ENCODE results near the gene MEI1.
"Not testable (repeated sequence)": the region's sequence is repeated elsewhere in the genome, so short reads cannot be mapped to it uniquely, and the experiment has no call there.

The MEI1 gene

DNA sequence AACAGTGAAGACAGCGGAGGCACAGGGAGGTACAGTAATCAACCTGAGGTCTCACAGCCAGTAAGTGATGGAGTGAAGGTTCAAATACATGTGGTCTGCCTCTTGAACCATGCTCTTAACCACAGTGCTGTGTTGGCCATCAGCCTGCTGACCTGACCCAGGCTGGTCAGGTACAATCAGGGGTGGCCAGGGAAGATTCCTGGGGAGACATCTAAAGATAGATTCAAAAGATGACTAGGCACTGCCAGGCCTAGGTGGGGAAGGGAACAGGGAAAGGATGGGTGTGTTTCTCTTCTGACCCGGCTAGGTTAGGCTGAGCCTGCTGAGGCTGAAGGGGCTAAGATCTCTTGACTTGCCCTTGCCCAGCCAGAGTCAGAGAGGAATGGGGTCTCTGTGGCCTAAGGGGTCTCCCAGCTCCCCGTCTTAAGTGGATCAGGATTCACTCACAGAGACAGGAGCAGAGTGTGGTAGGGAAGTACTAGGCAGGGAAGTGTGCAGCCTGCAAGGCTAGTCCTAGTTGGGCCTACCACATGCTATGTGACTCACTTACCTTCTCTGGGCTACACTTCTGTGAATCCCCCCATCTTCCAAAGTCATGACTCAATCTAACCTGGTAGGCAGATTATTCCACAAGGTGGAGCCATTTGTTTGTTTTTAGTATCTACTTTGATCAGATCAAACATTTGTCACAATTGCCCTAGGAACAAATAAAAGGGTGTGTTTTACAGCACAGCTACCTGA lies 123.2 kb downstream of the MEI1 start:
- peak; percentile 45 for DNase-seq

- DNase-seq, result no peak
Observed at GRCh38 chr22:41823797-41824196, 124.5 kb downstream of the MEI1 start.

GRCh38 chr22:41825376-41825775 lies 126.1 kb downstream of the MEI1 start:
- DNase-seq, result no peak

- DNase-seq, result no peak
Observed at GRCh38 chr22:41826021-41826420, 126.7 kb downstream of the MEI1 start.

- no peak for DNase-seq
Observed at GRCh38 chr22:41826430-41827383, 127.4 kb downstream of the MEI1 start.

- no peak for DNase-seq
Observed at GRCh38 chr22:41827671-41828070, 128.4 kb downstream of the MEI1 start.

DNA sequence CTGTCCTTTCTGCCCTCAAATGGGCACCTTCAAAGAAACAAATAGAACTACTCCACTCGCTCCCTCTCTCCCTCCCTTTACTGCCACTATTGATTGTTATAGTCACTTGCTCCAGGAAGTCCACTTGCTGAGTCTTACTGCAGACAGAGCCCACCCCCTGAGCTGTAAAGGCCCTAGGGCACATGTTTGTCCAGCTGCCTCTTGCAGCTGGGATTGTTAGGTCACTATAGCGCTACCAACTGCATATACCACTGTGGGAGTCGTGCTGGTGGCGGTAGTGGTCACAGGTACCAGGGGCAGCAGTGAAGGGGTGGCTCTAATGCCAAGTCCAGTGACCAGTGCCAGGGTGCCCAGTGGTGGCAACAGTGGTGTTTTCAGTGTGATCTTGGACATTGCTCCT lies 129.2 kb downstream of the MEI1 start:
- DNase-seq, result no peak

- DNase-seq, result no peak
Observed at GRCh38 chr22:41830174-41830573, 130.9 kb downstream of the MEI1 start.

DNA sequence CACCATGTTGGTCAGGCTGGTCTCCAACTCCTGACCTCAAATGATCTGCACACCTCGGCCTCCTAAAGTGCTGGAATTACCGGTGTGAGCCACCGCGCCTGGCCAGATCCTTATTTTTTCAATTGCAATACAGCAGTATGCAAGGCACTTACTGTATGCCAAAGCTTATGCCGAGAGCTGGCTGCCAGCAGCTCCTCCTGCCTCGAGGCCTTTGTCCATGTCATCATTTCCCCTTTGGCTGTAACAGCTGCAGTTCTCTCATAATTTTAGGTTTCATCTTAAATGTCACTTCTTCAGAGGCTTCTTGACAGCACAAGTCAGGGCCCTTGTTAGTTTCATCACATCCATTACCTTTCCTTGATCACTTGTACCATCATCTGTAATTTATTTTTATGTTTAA lies 132.1 kb downstream of the MEI1 start:
- no peak for DNase-seq

DNA sequence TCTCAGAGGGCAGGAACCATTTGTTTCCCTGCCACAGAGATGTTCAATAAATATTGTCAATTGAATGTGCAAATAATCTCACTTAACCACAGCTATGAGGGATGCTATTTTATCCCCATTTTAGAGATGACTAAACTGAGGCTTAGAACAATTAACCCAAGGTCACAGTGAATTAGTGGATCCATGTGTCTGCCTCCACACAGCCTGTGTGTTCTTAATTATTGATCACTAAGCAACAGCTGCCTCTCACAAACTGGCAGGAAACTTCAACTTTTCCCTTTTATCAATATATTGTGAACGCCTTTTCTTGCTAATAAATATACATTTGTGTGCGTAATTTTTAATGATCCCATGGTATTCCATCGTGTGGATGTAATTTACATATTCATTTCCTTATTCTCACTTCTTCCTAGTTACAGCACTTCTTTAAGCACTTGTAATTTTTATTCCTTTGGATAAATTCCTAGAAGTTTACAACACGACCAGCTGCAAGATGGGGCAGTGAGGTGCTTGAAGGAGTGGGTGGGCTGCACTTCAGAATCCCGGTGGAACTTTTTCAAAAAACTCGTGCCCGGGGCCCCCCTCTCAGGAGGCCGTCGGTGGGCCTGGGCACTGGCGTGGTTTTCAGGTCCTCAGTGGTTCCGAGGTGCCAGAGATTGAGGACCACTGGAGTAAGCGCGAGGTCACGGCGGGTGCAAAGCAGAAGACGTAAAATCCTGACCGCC lies 132.7 kb downstream of the MEI1 start:
- DNase-seq, result no peak

DNA sequence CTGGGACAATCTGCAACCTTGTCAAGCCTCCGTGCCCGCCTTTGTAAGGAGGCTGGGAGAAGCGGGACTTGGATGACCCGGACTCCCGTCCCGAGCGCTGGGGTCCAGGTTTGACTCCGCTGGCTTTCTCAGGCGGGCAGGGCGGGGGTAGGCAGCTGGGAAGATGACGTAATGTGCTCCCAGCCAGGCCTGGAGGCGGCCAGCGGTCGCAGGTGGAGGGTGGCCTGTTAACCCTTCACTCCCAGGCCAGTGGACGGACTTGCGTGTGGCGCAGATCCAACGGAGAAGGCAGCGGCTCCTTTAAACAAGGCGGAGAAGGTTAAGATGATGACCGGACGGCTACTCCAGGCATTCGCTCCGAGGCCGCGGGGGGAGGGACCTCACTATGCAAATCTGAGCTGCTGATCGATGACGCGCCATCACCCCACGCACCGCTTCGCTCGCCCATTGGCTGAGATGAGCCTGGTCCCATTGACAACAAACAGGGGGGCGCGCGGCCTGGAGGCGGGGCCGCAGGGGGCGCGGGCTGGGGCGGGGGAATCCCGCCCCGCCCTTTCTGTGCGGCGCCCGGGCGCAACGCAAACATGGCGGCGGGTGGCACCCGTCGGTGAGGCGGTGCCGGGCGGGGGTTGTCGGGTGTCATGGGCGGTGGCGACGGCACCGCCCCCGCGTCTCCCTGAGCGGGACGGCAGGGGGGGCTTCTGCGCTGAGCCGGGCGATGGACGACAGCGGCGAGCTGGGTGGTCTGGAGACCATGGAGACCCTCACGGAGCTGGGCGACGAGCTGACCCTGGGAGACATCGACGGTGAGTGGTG lies 133.5 kb downstream of the MEI1 start, which contains the start of gene SREBF2:
SREBF2 (plus strand) TSS at position 553 of the 816 bp plus-strand sequence; CDS start at position 719, 166 bp downstream.
- DNase-seq, result peak; percentile 99

DNA sequence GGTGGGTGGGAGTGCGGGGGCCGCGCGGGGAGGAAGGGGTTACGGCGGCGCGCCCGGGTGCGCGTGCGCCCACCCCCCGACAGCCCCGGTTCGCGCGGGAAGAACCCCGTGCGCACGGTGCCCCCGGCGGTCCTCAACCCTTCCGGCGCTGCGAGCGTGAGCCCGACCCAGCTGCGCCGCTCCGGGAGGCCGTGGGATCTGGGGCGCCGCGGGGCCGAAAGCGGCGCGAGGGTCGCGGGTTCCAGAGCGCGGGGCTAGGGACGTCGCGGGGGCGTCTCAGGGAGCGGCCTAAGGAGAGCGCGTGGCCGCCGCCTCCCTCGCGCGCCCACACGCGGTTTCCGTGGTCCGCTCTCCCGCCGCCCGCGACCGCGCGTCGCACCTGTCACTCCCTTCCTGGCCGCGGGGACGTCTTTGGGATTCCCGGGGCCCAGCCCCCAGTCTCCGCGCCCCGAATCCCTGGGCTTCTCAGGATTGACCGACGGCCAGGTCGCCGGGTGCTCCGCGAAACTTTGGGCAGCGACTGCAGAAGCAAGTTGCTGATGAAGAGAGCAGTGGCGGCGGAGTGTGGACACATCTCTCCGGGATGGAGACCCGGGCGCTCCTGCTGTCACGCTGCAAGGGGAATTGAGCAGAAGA lies 134.2 kb downstream of the MEI1 start:
- DNase-seq, result peak; percentile 53

DNA sequence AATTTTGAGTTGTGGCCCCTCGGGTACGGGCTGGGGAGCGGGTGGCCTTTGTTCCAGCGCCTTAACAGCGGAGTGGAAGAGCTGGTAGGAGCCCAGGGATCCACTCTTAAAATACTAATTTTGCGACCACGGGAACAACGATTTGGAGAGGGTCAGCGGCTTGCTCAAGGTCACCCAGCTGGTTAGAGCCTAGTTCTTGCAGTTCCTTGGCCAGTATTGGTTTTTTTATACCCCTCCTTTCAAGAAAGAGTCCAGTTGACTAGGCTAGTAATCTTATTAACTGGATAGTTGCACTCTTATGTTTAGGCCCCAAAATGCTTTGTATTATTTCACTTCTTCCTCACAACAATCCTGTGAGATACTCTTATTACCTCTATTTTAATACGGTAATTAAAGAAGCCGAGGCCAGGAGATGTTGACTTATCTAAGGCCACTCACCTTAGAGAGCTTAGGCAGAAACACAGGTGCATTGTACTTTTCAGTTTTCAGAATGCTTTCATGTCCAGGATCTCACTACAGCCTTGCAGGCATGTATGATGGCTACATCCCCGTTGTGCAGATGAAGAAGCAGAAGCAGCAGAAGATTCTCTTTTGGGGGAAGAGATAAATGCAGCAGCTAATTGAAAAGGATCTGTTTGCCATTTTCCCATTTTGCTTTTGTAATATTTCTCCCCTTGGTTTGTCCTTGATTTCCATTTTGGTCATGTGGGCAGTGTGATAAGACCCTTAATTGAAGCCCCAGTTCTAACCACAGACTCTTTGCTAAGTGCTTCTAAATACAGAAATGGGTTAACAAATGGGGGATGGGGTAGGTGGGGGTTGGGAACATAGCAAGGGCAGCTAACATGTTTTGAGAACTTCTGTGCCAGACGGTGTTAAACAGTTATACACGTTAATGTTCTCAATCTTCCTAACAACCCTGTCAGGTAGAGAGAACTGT lies 135.0 kb downstream of the MEI1 start:
- DNase-seq, result no peak

- not testable (repeated sequence) for DNase-seq
Observed at GRCh38 chr22:41835462-41835861, 136.2 kb downstream of the MEI1 start.

- no peak for DNase-seq
Observed at GRCh38 chr22:41836551-41836950, 137.2 kb downstream of the MEI1 start.

DNA sequence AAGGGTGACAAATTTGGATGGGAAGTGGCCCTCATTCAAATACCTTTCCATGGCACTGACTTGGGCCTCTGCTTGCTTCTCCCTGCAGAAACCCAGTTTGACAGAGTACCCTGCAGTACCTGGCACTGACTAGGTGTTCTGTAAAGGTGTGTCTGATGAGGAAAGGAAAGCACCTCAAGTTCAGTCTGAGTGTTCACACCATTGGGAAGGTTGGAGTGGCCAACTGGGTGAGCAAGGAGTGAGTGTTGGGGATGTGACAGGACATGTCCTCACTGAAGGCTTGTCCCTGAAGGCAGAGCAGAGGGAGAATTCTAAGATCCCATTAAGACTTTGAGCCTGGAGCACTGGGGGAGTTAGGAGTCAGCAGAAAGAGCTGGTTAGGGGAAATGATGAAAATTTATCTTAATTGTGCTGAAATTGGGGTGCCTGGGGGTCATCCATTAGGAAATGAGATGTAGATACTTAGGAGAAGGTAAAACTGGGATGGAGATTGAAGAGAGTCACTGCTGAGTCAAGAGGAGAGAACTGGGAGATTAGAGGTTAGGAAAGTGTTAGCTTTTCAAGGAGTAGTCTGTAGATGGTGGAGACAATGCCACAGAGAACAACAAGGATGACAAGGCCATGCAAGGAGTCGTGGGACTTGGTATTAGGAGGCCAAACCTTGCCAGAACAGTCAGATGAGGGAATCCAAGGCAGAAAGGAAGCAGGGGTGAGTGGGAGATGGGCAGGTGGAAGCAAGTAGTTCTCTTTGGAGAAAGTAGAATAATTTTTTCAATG lies 139.7 kb downstream of the MEI1 start:
- no peak for DNase-seq

GRCh38 chr22:41840216-41840615 lies 140.9 kb downstream of the MEI1 start:
- no peak for DNase-seq

GRCh38 chr22:41841085-41841712 lies 141.9 kb downstream of the MEI1 start:
- DNase-seq, result no peak

Measured in CD4-positive, alpha-beta T cell treated with Interleukin-6 for 4 hours (primary cell).